Measurements from ENCODE around the gene NTHL1.

NTHL1 gene

DNA sequence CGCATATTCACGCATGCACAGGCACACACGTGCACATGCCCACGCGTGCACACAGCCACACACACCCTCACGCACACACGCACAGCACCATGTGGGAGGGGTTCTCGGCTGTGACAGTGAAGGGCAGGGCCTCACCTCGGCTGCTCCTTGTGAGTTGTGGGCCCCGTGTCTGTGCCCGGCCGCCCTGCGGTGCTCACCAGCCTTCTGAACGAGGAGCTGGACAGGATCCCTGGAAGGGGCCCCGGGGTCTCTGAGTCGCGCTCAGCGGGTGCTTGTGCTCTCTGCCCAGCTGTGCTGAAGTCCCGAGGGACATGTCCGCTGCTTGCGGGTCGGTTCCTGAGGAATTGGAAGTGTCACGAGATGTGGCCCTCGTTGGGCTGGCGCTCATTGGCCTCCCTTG, 16.2 kb upstream of the NTHL1 start:
- no peak for DNase-seq (ENCODE audit: low read depth in 2 of 2)

DNA sequence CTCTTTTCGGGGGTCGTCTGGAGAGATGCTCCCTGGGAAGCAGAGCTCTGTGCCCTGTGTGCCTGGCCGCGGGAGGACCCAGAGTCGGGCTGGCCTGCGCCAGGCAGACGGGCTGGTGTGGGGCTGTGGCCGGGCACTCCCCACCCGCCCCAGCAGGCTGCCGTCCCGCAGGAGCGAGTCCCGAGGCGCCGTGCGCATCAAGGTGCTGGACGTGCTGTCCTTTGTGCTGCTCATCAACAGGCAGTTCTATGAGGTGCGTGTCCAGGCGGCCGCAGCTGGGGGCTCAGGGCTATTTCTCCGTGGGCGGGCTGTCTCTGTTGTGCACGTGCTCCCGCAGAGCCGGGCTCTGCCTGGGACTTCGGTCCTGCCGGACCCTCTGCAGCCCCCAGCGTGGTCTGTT, 15.2 kb upstream of the NTHL1 start:
- DNase-seq (ENCODE audit: low read depth in 2 of 2) = no peak

DNA sequence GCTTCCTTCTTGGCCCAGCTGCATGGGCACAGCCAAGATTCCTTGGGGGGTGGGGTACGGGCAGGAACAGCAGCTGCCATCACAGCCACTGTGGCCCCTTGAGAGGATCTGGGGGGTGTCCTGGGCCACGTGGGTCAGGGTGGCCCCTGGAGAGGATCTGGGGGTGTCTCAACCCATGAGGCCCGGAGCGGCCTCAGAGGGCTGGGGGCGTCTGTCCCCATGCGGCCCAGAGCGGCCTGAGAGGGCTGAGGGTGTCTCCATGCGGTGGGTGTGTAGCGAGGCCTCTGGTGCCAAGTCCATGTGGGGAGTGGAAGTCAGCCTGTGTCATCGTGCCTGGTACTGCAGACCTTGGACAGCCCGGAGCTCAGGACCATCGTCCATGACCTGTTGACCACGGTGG, 13.9 kb upstream of the NTHL1 start:
- no peak for DNase-seq (ENCODE audit: low read depth in 2 of 2)

DNA sequence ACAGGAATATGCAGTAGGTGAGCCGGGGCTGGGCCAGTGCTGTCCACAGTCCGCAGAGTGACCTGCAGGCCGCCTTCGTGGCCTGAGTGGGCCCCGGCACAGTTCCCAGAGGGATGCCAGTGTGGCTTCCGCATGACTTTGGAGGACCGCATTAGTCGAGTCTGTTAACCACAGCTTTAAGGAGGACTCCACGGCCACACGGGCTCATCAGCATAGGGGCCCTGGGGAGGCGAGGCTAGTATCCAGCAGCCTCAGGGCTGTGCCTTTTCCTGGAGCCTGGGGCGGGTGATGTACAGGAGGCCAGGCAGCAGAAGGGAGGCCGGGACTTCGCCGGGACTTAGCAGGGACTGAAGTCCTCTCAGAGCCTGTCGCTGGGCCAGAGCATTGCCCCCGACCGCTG, 13.4 kb upstream of the NTHL1 start:
- DNase-seq (ENCODE audit: low read depth in 2 of 2) = no peak

DNA sequence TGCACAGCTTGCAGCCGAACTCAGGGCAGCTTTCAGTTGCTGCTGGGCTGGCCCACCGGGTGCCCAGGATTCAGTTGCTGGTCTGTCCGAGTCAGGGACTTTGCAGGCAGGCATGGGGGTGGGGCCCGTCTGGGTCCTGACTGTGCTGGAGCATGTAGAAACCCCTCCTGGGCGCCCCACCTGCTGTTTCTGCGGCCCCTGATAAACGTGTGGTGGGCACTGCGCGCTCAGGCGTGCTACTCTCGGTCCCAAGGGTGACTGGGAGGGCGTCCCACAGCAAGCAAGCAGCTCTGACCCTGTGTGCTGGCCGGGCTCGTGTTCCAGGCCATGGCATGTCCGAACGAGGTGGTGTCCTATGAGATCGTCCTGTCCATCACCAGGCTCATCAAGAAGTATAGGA, 12.7 kb upstream of the NTHL1 start:
- DNase-seq (ENCODE audit: low read depth in 2 of 2) = no peak

DNA sequence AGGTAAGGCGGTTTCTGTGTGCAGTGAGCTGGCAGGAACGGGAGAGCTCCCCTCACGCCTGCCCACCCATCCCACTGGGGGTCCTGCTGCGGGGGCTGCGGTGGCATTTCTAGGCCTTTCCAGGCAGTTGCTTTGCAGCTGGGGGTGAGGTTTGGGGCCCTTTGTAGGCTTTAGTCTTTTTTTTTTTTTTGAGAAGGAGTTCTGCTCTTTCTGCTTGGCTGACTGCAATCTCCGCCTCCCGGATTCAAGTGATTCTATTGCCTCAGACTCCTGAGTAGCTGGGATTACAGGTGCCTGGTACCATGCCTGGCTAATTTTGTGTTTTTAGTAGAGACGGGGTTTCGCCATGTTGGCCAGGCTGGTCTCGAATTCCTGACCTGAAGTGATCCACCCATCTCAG, 11.2 kb upstream of the NTHL1 start:
- no peak for DNase-seq (ENCODE audit: low read depth in 2 of 2)

DNA sequence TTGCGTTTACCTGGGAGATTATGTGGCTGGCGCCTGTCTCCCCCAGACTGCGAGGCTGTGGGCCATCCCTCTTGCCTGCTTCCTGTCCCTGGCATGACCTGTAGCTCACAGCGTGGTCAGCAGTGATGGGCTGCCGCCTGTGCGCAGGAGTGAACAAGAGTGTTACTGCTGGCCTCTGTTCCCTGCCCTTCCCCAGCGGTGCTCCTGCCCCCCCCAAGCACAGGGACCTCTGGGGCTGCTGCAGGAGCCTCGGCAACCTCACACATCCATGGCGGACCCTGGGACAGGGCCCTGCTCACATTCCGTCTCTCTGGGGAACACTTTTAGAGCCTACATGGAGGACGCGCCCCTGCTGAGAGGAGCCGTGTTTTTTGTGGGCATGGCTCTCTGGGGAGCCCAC, 10.8 kb upstream of the NTHL1 start:
- no peak for DNase-seq (ENCODE audit: low read depth in 2 of 2)

DNA sequence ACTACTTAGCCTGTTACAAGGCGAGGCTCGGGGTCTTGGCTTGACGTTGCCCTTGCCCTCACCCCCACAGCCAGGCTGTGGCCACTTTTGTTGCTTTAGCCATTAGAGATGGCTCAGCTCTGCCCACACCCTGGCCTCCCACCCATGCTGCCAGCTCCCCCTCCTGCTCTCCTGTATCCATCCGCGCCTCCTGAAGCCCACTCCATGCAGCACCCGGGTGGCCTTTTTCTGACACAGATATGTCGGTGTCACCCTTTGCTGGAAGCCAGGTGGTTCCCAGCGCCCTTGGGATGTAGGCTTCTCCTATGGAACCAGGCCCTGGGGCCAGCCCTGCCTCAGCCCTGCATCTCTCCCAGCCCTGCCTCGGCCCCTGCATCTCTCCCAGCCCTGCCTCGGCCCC, 9.8 kb upstream of the NTHL1 start:
- no peak for DNase-seq (ENCODE audit: low read depth in 2 of 2)

DNA sequence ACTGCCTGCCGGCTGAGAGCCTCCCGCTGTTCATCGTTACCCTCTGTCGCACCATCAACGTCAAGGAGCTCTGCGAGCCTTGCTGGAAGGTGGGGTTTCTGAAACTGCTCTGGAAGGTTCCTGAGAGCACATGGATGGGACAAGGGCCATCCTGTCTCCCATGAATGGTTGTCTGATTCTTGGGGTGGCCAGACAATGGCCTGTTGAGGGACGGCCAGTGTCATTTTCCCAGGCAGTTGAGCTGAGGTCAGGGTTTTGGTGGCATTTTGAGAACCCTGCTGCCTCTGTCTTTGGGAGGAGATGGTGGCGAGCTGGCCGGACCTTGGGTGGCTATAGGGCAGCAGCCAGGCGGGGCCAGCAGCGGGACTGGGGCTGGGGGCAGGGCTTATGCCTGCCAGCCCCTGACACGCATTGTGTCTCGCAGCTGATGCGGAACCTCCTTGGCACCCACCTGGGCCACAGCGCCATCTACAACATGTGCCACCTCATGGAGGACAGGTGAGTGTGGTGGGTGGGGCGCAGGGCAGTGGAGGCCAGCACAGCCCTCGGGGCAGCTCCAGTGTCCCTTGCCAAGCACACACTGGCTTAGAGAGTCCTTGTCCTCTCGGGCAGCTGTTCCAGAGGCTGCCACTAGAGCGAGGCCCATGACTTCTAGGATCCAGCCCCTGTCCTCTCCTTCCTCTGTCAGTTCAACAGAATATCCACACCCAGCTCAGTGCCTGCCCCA, 9.2 kb upstream of the NTHL1 start:
- no peak for DNase-seq (ENCODE audit: low read depth in 2 of 2)

DNA sequence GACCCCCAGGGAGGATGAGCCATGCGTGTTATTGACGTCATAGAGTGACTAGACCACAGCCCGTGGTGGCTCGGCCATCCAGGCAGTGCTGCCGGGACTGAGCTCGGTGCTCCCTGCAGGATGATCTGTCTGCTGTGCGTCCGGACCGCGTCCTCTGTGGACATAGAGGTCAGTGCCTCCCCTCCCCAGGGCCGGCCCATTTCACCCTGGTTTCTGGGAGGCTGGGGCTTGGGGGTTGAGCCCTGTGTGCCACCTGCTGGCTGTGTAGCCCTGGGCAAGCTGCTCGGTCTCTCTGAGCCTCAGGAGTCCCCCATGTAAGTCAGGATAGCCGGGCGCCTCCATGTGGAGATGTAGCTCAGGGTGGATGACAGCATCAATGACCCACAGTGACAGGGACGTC, 8.4 kb upstream of the NTHL1 start:
- DNase-seq (ENCODE audit: low read depth in 2 of 2) = no peak

DNA sequence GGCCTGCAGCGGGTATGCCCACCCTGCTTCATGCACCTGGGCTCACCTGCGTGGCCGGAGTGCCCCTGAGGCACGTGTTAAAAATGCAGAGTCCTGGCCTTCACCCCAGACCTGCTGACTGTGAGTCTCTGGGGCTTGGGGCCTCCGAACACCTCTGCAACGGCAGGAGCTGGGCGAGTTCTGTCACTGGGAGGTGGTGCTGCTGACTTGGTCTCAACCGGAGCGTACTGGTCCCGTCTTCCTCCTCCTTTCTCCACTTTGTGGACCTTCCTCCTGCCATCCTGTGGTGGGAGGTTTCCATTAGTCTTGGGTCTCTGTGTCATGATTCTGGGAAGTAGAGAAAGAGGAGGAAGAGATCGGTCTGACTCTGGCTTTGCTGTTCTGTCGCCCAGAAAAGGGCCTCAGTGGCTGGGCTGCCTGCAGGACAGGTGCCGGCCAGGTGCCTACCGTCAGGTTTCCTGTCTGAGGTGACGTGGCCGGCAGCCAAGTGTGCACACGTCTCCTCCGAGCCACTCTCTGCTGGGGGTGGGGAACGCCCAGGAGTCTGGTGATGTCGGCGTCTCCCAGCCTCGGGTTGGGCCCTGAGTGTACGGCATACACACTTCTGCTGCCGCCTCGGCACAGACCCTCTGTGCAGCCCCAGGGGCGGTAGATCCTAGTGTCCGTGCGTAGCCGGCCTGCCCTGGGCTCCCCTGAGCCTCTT, 7.1 kb upstream of the NTHL1 start:
- no peak for DNase-seq (ENCODE audit: low read depth in 2 of 2)

DNA sequence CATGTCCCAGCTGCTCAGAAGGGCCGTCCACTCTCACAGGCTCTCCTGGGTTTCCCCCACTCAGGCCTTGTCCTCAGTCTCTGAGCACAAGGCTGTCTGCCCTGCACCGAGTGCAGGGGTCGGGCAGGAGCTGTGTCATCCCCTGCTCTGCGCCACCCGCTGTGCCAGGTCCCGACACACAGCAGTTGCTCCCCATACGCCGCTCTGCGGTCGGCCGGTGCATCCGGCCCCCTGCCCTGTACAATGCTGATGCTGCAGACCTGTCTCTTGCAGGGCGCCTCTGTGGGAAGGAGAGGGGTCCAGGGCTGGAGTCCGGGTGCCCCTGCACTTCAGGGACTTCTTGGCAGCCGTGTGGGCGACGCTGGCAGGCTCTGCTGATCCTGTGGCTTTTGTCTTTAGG, 6.3 kb upstream of the NTHL1 start:
- DNase-seq (ENCODE audit: low read depth in 2 of 2) = no peak

DNA sequence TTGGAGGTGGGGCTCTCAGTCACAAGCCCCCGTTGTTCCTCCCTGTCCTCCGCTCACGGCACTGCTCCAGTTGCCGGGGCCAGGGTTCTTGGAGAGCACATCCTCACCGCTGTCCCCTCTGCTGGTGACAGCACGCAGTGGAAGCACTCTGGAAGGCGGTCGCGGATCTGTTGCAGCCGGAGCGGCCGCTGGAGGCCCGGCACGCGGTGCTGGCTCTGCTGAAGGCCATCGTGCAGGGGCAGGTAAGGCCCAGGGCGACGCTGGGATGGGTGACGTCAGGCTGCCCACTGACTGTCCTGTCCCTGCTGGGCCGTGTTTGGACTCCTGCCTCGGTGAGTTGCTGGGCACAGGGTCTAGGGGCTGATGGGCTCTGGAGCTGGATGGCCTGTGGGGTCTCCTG, 5.6 kb upstream of the NTHL1 start:
- DNase-seq (ENCODE audit: low read depth in 2 of 2) = no peak

DNA sequence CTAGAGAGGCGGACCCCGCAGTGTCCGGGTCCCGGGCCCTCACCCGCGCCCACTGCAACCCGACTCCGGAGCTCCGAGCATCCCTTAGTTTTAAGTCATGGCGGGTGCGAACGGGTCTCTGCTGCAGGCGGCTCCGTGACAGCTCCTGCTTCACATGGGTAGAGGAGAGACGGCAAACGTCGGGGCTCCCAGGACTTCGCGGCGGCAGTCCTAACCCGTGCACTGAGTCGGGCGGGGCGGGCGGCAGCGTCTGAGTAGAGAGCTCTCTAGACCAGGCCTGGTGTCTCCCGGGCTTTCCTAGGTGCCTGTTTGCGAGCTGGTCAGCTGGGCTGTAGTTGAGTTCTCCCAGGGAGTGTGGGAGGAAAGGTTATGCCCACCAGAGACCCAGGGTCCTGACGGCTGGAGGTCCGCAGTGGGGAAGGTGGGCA, 496 bp upstream of the NTHL1 start:
- DNase-seq (ENCODE audit: low read depth in 2 of 2) = no peak

DNA sequence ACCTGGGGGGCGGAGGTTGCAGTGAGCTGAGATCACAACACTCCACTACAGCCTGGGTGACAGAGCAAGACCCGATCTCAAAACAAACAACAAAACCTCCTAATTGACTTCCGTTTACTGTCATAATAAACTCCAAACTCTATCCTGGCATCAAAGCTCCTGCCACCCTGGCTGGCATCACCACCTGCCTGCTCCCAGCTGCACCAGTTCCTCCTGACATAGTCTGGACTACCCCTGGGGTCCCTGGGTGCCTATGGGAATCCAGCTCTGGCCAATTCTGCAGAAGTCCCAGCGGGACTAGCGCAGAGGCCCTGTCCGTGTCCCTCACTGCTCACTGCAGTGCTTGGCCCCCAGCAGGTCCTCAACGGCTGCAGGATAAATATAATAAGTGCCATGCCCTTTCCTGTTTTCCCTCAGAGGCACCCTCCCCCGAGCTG, 723 bp downstream of the NTHL1 start:
- DNase-seq (ENCODE audit: low read depth in 2 of 2) = no peak

DNA sequence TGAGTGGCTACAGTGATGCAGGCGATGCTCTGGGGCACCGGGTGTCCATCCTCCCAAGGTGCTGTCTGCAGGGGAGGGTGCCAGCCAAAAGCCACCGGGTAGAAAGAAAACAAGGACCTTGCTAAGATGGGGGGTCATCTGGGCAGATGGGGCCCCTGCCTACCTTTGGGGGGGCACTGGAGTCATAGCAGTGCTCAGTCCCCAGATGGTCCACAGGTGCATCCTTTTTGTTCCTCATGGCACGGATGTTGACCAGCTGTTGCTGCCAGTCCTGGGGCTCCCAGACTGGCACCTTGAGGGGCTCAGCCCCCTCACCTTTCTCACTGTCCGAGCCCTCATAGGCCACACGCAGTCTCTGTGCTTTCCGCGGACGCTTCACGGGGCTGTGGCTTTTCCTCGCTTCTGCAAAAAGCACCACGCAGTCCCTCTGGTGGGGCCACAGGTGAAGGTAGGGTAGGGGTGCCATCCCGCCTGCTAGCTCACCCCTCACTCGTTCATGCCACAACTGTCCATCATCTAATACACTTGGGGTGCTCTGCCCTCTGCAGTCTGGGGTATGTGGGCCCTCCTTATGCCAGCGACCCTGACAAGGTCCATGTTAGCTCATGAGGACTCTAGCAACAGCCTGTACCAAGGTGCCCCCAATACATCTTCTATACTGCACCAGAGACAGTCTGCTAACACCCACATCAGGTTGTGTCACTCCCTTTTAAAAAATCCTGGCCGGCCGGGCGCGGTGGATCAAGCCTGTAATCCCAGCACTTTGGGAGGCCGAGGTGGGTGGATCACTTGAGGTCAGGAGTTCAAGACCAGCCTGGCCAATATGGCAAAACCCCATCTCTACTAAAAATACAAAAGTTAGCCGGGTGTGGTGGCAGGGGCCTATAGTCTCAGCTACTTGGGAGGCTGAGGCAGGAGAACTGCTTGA, 1.4 kb downstream of the NTHL1 start:
- DNase-seq (ENCODE audit: low read depth in 2 of 2) = no peak

DNA sequence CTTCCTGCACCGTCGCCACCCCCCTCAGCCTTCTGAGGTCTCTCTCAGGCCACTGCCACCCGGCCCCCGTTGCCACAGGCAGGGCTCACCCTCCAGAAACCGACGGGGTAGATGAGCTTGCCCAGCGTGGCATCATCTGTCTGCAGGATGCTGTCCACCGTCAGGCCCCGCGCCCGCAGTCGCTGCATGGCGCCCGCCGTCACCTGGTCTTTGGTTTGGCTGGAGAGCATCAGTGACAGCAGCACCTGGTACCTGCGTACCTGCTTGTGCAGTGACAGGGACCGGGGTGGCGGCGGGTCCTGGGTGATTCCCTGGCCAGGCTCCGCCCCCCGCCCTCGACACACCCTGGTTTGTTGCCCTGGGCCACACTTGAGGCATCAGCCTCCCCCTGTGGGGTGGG, 3.1 kb downstream of the NTHL1 start:
- DNase-seq (ENCODE audit: low read depth in 2 of 2) = no peak

DNA sequence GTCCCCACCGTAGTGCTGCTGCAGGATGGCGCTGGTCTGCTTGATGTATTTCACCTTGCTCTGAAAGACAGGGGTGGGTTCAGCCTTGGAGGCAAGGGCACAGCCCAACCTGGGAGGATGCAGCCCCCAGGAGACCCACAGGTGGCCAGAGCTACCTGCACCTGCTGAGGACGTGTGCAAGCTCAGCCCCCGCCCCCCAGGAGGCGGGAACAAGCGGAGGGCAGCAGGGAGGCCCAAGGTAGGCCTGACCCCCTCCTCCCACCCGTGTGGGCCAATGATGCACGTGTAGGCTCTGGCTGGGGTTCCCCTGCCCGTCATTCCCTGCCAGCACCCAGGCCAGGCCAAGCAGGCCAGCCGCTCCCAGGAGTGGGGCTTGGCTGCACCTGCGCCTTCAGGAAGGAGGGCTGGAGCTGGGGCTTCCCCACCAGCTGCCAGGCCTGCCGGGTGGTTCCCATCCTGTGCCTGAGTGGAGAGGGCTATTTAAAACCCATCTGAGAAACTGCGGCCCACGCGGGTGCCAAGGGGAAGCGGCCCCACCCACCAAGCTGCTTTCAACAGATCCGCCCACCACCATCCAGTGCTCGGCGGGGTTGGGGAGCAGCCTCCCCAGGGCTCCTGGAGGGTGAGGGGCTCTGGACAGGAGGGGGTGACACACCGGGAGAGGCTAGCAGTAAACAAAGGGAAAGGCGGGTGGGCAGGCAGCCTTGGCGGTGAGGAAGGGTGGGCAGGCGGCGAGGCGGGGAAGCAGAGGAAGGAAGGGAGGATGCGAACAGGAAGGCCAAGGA, 3.8 kb downstream of the NTHL1 start:
- no peak for DNase-seq (ENCODE audit: low read depth in 2 of 2)

DNA sequence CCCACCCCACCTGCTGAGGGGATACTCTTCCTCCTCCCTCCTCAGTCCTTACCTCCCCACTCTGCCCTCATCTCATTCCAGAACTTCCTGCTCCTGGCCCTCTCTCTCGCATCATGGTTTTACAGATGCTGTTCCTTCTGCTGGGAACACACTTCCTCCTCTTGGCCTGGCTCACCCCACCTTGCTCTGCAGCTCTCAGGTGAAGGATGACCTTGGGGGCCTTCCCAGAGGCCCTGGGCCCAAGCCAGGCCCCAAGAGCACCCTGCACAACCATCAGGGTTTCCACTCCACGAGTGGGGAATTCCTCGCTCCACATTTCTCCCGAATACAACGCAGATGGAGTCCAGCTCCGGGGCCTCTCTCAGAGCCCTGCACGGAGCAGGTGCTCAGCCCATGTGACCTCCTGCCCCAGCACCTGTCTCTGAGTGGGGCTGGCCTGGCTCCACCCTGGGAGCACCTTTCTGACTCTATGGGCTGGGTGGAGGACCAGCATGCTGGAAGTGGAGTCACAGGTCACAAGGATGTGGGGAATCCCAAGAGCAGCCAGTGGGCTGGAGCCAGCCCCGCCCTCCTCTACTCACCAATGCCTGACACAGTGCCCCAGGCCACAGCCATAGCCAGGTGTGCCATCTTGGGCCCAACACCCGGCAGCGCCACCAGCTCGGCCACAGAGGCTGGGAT, 4.5 kb downstream of the NTHL1 start:
- no peak for DNase-seq (ENCODE audit: low read depth in 2 of 2)

DNA sequence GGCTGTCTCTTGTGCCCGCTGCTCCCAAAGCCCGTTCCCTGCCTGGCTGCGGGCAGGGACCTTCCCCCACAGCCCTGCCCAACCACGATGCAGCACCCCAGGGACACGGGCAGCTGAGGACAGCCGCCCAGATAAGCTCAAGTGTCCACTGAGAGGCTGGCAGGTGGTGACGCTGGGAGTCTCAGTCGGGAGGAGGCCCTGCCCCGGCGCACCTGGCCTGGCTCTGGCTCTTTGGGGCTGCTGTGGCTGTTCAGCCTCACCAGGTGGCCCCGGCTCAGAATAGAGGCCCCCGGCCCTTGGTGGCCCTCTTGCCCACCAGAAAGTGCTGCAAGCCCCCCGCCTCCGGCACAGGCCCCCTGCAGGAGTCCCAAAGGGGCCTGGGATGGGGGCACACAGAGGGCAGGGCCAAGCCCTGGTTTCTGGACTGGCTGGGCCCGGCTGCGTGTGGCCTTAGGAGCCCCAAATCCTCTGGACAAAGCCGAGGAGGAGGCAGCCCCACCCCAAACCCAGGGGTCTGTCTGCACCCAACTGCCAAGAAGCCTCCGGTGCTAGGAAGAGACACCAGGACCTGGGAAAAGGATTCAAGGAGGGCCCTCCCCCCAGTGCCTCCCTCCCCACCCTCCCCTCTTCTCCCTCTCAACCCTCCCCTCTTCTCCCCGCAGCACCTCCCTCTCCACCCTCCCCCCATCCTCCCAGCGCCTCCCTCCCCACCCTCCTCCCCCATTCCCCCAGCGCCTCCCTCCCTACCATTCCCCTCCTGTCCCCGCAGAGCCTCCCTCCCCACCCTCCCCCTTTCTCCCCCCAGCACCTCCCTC, 5.3 kb downstream of the NTHL1 start:
- DNase-seq (ENCODE audit: low read depth in 2 of 2) = no peak
